Measurements from ENCODE around the gene SHISAL1.

DNA sequence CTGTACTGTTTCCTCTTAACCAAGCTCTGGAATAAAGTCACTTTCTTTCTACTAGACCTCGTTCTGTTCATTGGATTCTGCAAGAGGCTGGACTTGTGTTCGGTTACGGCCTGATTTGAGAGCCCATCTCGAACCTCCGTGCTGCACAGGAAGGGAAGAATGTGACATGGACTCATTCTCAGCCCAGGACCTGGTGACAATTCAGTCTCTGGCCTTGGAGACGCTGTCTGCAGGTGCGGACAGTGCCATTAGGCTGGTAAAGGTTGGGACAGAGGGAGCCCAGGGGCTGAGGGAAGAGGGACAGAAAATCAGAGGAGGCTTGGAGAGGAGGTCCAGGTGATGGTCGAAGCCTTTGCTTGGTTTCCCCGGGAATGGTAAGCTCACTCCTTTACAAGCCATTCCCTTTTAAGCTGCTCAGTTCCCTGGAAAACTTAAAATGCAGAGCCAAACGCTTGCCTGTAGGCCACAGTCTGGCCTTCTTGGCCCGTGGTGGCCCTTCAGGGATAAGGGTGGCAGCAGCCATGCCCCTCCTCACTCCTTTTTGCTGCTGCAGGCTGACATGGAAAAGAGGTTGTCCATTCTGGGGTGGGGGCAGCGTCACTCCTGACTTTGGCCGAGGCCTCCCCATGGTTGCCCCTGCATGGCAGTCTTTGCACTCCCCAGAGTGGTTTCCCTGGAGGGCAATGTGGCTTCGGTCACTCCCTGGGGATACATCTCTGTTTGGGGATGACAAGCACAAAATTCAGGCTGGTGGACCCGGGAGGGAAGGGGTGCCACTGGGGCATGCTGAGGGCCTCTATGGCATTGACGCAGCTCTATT is 52.3 kb downstream of the SHISAL1 start:
- TF ChIP-seq, protein P1, sequence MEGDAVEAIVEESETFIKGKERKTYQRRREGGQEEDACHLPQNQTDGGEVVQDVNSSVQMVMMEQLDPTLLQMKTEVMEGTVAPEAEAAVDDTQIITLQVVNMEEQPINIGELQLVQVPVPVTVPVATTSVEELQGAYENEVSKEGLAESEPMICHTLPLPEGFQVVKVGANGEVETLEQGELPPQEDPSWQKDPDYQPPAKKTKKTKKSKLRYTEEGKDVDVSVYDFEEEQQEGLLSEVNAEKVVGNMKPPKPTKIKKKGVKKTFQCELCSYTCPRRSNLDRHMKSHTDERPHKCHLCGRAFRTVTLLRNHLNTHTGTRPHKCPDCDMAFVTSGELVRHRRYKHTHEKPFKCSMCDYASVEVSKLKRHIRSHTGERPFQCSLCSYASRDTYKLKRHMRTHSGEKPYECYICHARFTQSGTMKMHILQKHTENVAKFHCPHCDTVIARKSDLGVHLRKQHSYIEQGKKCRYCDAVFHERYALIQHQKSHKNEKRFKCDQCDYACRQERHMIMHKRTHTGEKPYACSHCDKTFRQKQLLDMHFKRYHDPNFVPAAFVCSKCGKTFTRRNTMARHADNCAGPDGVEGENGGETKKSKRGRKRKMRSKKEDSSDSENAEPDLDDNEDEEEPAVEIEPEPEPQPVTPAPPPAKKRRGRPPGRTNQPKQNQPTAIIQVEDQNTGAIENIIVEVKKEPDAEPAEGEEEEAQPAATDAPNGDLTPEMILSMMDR (IDR thresholded peaks at IDR 0.05), result no peak
- no peak for TF ChIP-seq ZFX (IDR thresholded peaks at IDR 0.05; ENCODE audit: borderline replicate concordance)

Measured in 22Rv1 (cell line).